Left hindlimb (tissue), 1 donor: ENCODE results near the gene GABRG3.
A peak's percentile ranks its signal among the peaks of the same experiment; 100 is the strongest.

ENCODE experiments used
- DNase-seq: peaks from one replicate; pipeline ENCODE4 v3.0.0-alpha.2; 2018

The GABRG3 gene

DNA sequence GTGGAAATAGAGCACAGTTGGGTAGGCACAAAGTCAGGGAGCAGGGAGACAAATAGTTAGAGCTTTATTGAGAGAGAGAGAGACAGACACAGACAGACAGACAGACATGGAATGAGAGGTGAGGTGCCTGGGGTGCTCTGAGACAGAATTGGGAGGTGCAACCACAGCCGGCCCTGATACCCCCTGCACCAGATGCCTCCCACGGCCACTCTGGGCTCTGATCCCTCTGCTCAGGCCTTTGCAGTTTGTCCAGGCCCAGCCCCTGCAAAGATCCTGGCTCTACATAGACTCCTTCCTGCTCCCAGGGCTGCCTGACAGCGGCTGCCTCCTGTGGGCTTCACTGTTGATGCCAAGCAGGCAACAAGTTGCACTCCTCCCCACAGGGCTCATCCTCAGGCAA, 283.8 kb downstream of the GABRG3 start:
- DNase-seq = no peak

DNA sequence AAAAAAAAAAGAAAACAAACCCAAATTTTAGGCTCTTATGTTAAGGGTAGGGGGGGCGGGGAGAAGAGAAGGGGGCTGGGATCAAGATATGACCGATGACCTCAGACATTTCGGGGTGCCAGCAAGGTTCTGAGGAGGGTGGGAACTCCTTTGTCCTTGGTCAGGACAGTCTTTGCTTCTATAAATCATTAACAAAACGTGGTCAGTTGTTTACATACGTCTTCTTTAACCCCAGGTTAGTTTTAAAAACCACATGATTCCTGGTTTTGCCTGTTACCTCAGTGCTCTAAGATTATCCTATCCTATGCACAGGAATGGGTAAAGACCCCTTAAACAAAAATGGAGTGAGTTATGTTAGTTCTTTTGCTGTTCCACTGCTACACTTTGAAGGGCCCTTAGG, 285.5 kb downstream of the GABRG3 start:
- DNase-seq = no peak

DNA sequence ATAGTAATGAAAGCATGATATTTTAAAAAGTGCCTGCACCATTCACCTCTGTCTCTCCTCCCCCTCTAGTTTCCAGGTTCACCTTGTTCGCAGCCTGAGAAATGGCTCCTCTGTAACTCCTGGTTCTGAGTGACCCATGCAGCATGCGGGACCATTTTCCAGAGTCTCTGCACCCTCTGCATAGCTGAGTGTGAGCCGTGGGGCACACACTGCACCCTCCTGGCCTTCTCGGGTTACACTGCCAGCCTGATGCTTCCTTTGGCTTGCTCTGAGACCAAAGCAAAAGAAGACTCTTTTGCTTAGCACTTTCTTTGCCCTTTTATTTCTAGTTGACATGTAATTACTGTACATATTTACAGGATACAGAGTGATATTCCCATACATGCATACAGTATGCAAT, 287.3 kb downstream of the GABRG3 start:
- no peak for DNase-seq

DNA sequence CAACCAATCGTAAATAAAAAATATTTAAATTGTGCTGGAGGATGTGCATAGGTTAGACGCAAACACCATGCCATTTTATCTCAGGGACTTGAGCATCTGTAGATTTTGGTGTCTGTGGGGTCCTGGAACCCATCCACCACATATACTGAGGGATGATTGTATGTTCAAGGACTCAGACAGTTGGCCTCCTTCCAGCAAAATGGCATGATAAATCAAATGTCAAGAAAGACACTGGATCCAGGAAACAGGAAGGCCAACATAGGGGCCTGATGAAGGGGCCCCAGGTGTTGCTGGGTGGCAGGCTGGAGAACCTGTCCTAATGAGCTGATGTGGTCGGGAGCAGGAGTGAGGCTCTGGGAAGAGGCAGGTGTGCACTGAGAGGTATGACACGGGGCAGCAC, 289.5 kb downstream of the GABRG3 start:
- no peak for DNase-seq

DNA sequence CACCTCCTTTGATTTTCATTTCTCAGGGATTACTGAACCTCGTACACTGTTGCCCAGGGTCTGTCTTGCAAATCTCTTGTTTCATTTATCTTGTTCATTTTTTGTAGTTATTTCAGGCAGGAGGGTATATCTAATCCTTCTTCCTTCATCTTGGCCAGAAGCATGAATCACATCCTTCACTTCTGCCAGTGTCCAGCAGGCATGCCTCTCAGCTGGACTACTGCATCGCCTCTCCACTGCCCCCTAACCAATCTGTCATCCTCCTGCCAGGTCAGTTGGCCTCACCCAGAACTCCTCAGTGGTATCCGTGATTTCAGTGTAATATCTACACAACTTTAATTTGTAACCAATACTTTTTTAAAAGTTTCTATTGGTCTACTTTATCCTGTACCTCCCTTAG, 297.9 kb downstream of the GABRG3 start:
- no peak for DNase-seq

DNA sequence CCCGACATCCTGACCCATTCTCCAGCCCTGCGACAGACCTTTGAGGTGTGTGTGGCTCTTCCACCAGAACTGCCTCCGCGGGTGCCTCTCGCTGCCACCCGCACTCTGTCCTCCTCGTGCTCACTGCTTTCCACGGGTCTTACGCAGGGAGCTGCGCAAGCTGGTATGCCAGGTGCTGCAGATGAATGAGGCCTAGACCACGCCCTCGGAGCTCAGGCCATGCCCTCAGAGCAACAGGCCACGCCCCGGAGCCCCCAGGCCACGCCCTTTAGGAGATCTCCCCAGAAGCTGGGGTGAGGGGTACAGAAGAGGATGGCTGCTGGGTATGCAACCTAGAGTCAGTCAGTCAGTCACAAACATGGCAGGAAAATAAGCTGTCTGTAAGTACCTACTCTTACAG, 300.3 kb downstream of the GABRG3 start:
- no peak for DNase-seq

DNA sequence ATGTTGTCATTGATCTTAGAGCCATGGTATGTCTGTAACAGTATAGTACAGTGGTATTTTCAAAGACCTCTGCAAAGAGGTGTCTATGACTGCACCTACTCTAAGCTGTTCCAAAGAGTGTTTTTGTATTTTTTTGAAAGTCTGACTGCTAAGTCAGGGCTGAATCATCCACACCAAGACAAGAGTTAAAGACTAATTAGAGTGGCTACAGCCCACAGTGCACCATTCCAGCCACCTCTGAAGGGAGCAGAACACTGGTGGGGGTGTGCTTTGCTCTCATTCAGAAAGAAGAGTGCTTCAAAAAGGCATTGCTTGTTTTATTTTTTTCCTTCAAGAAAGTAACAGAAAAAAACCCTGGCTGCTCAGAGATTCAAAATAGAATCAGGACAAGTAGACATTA, 301.4 kb downstream of the GABRG3 start:
- no peak for DNase-seq

DNA sequence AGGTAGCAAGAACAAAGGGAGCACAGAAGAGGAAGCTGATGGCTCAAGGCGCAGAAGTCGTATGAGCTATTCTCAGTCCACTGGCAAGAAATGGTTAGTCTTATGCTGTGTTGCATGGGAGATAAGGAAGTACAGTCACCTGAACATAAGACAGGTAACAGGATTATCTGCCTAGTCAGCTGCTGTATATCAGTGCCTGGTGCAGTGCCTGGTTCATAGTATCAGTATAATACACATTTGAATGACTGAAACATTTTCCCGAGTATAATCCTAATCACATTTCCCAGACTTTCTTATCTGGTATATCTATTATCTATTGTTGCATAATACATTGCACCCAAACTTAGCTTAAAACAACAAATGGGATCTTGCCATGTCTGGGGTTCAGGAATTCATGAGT, 302.5 kb downstream of the GABRG3 start:
- no peak for DNase-seq

DNA sequence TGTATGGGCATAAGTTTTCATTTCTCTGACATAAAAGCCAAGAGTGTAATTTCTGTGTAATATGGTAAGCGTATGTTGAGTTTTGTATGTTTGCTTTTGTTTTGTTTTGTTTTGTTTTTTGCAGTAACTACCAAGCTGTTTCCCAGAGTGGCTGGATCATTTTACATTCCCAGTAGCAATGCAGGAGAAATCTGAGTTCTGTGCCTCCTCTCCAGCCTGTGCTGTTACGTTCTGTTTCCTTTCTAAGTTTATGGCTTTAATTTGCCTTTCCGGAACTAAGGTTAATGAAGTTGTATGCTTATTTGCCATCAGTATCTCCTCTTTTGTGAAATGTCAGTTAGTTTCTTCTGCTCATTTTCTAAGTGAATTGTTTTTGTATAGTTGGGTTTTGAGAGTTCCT, 307.8 kb downstream of the GABRG3 start:
- DNase-seq = no peak

DNA sequence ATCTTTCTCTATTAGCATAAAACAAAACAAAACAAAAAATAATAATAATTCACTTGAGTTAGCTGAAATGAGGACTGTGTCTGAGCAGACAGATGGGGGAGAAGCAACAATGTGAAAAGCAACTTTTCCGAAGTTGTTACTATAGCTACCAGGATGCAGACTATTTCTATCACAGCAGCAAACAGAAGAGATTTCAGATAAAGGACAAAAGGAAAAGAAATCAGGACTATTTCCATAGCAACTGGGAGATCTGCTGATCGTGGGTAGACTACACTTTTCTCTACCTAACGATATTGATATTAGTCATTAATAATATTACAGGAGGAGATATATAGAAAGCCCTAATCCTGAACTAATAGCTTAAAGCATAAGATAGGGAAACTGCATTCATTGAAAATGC, 321.7 kb downstream of the GABRG3 start:
- DNase-seq = no peak

DNA sequence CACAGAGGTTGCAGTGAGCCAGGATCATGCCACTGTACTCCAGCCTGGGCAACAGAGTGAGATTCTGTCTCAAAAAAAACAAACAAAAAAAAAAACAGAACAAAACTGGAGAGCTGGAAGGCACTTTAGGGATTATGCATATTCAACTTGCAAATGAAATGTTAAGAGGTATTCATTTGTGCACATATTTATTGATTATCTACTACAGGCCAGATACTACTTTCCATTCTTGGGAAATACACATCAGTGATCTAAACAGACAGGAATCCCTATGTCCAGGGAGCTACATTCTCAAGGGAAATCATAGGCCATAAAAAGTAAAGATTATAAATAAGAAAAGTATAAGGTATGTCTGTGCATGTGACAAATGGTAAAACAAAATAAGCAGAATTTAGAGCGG, 322.6 kb downstream of the GABRG3 start:
- DNase-seq = no peak

DNA sequence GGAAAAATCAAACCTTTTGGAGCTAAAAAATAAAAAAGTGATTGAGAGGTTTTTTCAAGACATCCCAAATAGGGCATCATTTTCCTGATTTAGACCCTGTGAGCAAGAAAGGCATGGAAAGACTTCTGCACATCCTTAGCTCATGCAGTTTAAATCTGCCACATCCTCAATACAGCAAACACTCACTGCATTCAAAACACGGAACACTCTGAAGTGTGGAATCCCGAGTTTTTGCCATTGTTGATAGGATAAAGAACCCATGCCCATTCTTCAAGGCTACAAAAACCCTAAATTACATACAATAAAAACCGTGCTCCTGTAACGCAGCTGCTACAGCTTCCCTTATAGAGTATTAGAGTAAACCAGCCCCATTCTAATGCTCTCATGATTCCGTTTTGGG, 346.8 kb downstream of the GABRG3 start:
- no peak for DNase-seq

DNA sequence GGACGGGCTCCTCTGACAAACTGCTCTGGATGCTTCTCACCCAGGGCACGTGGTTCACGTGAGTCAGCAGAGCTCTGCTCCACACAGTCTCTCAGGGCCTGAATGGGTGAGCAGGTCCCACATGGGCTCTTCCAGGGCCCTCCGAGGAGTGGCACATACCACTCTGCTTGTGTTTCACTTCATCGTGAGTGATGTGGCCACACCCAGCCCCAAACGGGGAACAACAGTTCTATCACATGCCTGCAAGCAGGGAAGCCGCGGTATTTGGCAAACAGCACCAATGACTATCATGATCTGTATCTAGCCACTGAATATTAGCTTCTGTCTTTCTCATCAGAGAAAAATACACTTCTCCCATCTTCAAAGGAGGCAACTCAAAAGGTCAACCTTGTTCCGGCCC, 352.8 kb downstream of the GABRG3 start:
- no peak for DNase-seq

DNA sequence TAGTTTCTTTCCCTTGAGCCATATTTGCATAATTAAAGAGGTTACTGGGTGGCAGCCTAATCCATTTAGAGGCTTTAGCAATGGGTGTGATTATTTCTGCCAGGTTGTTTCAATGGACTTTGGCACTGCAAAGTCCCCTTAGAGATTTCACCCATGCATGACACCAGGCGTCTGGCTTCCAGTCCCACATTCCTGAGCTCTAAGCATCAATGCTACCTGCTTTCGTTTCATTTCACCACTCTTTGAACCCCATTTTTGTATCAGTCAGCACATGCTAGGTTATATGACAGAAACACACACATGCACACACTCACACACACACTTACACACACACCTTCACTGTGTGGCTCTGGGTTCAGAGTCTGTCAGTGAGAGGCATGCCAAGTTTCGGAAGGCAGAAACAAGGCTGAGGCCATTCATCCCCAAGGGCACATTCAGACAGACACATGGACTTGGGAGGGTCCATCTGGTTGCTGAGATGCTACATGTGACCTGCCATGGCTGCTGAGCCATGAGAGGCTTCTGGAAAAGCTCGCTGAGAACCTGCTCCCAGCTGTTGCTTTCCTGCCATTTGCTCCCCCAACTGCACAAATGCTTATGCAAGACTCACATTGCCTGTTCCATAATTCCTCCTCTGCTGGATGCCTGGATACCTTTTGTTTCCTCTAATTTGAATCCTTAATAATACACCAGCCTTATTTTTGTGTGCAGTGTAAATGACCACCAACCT, 354.1 kb downstream of the GABRG3 start:
- no peak for DNase-seq

DNA sequence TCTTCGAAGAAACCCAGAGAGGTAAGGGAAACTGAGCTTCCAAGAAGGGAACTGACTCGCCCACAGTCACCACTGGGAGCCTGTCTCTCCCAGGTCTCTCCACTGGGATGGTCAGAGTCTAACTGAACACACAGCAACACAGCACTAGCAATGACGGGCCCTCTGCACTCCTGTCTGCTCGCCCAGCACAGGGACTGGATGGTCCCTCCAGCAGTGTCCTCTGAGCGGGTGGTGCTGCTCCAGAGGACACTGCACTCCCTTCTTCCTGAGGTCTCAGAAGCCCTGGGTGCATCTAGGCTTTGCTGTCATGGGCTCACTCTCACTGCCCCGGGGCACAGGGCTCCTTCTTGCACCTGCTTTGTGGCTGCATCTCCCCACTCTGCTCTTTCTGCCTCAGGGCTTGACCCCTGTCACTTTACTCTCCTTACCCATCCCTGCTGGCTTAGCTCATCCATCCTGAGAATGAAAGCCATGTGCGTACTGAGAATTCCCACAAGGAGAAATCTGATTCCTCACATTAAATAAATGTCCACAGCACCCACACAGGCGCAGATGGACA, 356.6 kb downstream of the GABRG3 start:
- DNase-seq = no peak

DNA sequence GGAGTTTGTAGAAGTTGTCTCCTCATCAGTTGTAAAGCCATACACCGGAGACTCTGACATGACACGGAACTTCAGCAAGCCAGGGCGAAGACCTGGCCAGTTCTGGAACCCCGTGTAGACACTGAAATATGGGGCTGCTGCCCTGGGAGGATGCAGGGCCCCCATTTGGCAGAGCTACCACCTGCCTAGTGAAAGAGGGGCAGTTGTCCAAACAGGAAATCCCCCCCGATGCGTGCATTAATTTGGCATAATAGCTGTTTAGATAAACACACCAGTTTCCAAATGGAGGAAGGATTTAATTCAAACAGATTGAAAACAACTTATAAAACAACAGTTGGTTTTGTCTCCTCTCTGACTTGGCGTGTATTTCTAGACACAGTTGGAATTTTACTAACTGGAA, 357.2 kb downstream of the GABRG3 start:
- DNase-seq = no peak

DNA sequence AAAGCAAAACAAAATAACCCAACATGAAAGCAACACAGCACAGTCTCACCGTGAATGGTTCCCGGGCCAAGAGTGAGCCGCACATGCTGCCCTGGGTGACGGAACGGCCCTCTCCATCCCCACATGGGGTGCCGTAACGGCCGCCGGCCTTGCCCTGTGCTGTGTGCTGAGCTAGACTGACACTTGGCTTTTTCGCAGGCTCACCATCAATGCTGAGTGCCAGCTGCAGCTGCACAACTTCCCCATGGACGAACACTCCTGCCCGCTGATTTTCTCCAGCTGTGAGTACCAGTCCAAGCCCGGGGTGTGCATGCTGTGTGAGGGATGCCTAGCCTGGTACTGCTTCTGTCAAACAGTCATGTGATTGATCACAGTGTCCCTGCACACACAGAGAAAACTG, 357.6 kb downstream of the GABRG3 start:
- peak; percentile 34 for DNase-seq

DNA sequence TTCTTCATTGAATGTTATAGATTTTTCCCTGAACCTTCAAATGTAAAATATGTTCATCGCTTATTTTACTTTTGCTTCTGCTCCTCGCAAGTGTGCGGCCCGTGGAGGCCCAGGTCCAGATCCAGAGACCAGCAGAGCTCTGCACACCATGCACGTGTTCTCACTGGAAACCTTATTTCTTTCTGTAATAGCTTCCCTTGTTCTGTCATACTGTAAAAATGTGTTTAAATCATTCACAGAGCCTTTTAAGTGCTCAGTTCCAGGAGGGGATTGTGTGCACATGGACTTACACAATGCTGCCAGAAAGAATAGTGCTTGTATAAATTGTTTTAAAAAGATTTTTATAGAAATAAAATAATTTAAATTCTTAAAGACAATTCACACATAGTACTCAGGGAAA, 359.3 kb downstream of the GABRG3 start:
- DNase-seq = no peak

DNA sequence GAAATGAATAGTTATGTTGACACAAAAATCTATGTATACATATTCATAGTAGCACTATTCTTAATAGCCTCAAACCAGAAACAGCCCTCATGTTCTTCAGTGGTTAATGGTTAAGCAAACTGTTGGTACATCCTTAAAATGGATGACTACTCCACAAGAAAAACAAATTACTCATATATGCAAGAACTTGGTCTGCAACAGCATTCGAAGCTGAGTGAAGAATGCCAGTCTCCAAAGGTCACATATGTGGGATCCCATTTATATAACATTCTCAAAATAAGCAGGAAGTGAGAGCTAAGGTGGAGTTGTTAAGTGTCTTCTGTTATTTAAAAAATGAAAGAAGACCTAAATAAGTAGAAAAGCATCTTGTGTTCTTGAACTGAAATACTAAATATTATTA, 365.7 kb downstream of the GABRG3 start:
- no peak for DNase-seq

DNA sequence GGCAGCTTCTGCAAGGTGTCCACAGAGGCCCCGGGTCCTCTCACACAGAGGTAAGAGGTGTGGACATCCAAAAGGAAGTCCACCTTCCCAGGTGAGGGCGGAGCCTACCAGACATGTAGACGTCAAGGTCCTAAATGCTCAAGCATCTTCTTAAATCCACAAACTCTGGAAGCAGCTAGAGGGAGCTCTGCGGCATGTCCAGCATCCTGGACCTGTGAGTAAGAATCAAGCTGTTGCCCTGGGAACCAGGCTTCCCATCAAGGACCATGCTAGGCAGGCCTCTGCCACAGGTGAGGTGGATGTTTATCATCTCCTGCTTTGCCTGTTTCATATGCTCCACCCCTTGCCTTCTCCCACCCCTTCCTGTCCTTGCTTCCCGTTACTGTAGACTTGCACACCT, 368.2 kb downstream of the GABRG3 start:
- no peak for DNase-seq

DNA sequence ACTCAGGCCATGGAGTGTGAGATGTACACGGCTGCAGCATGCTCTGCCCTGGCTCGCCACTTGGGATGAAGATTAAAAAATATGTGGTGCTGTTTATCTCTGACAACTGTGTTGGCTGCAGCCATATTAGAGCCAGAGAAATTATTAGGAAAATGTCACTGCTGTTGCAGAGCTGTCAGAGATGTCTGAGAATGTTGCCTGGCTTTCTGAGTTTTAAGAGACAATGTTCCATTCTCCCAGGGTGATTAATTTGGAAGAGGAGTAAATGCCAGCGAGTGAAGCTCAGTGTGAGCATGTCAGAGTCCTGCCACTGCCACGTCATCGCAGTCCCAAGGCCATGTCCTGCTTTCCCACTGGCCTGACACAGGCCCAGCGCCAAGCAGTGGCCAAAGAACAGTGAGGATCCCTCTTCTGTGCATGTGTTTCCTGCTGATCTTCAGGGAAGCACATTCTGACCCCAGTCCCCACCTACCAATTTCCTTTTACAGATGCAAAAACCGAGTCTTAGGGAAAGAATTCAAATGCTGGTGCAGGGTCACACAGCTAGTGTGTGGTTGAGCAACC, 370.9 kb downstream of the GABRG3 start:
- DNase-seq = no peak

DNA sequence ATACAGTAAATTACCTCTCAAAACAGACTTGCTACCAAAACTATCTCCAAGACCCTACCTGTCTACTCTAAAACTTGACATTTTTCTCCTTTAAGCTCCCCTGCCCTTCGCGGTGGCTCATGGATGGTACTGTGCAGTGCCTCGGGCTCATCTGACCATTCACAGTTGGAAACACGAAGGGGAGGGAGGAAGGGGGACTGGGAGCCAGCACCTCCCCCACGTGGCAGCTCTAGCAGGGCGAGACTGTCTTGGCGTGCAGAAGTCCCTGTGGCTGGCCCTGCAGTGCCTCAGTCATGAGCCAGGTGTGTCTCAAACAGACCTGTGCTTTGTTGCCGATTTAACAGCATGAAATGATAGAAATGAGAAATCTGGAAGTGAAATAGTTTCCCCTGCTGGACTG, 372.0 kb downstream of the GABRG3 start:
- no peak for DNase-seq

DNA sequence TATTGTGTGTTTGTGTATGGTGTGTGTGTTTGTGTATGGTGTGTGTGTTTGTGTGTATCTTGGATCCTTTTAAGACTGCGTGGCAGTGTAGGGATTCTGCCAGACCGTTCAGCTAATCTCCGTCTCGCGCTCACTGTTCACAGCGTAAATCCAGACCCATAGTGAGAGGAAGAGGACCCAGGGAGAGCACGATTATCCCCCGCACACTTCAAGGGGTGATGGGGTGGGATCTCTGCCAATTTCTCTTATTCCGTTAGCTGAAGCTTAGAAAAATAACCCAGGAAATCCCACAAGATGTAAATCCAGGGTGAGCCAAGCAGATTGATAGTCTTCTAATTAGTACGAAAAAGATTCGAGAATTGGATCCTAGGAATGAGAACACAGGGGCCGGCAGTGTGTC, 381.2 kb downstream of the GABRG3 start:
- DNase-seq = no peak

DNA sequence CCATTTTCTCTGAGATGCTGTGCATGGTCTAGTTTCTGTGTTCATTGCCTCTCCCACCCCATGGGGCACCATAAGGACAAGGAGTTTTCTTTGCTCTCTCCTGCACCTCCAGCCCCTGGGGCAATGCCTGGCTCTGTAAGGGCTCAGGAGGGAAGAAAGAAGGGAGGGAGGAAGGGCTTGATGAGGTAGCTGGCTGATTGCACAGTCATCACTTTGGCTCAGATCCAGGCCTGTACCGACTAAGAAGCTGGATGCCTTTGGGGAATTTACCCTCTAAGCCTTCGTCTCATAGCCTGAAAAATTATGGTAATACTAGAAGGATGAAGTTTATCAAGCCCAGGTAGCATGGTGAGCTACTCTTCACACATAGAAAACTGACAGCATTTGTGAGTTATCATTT, 382.9 kb downstream of the GABRG3 start:
- DNase-seq = no peak
